Activated CD4-positive, alpha-beta T cell treated with anti-CD3 and anti-CD28 coated beads, Interleukin-2, amount 50 U/mL, for 1 hour (primary cell): Measurements from ENCODE around the gene CARM1.
"Not testable (repeated sequence)": the region's sequence is repeated elsewhere in the genome, so short reads cannot be mapped to it uniquely, and the experiment has no call there.

Source experiments
- DNase-seq: peaks from one replicate; pipeline ENCODE4 v3.0.0-alpha.2; 2020

CARM1 gene

DNA sequence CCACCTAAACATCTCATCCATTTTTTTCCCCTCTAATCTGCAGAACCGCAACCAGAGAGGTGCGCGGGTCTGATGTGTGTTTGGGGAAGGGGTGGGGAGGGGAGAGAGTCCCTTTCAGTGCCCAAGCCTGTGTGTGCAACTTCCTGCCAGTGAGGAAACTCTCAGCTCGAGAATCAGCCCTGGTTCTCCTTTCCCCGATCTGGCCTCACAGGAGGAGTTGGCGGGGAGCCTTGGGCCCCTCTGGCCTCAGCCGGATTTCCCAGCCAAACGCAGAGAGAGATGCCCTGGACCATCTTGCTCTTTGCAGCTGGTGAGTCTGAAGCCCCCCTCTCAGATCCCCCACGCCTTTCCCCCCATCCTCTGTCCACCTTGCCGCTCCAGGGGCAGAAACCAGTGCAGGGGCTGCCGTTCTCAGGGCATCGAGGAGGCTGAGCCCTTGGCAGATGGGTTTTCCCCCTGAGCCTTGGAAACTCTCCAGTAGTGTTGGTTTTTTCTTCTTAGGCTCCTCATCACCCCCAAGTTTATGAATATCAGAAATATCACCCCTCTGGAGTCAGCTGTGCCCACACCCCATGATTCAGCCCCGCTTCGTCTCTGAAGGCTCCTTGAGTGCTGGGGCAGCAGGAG lies 23.0 kb upstream of the CARM1 start, which contains the start of gene C19orf38:
TSS of gene C19orf38 (plus strand) at position 186 of the 627 bp plus-strand sequence. CDS start at position 280, 94 bp downstream.
- no peak for DNase-seq

DNA sequence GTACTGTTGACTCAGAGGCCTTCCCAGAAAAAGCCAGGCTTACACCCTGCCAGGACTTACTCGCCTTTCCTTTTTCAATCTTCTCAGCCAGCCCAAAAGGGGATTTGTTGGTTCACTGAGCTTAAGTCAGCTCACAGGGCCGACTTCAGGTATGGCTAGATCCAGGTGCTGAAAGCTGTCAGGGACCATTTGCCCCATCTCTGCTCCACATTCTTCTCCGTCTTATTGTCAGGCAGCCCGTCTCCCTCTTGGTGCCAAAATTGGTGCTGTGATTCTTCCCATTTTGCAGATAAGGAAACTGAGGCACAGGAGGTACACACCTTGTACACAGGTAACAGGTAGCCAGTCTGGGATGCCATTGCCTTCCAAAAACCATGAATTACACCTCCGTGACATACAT lies 20.7 kb upstream of the CARM1 start:
- DNase-seq = no peak

DNA sequence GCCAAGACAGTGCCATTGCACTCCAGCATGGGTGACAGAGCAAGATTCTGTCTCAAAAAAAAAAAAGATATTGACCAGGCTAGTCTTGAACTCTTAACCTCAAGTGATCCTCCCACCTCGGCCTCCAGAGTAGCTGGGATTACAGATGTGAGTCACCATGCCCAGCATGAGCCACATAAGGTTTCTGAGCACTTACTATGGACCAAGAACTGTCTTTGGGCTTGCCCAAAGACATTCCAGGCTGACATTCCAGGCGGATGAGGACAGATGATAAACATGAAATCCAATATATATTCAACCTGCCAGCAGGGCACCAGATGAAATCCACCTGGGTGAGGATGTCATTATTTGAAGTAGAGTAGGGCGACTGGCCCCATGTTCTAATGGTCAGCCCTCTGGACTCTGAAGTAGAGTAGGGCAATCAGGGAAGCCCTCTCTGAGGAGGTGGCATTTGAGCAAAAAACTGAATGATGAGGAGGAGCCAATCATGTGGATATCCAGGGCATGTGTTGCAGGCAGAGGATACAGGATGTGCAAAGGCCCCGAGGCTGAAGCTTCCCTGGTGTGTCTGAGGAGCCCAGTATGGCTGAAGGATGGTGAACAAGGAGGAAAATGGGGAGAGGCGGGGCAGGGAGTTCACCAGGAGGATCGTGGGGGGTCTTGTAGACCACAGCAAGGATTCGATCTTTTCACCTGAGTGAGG lies 19.1 kb upstream of the CARM1 start:
- no peak for DNase-seq

DNA sequence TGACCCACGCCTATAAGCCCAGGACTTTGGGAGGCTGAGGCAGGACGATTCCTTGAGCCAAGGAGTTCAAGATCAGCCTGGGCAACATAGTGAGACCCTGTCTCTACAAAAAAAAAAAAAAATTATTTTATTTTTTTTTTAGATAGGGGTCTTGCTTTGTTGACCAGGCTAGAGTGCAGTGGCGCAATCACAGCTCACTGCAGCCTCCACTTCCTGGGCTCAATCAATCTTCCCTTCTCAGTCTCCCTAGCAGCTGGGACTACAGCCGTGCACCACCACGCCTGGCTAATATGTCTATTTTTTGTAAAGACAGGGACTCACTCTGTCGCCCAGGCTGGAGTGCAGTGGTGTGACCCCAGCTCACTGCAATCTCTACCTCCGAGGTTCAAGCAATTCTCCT lies 18.4 kb upstream of the CARM1 start:
- no peak for DNase-seq

DNA sequence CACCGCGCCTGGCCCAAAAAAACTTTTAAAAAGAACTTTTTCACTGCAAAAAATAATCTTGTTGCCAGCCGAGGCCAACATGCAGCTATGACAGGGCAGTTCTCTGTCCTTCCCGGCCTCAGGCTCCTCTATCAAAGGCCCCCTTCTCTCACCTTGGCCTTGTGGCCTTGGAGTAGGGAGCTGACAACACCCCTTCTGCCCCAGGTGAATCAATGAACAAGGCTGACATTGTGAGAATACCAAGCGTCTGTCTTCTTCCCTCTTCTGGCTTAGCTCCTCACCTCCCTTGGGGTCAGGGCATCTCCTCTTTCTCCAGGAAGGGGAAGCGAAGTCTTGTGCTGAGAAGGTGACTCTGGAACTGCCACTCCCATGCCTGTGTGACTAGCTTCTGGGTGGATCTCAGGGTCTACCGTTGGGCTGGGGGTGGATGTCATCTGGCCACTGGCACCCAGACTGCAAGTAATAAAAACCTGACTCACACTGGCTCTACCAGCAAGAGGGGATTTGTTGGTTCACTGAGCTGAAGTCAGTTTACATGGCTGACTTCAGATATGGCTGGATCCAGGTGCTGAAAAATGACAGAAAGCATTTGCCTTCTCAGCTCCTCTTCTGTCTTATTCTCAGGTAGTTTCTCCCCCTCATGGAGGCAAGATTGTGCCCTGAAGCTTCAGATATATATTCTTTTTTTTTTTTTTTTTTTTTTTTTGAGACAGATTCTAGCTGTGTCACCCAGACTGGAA lies 16.8 kb upstream of the CARM1 start:
- DNase-seq = no peak

DNA sequence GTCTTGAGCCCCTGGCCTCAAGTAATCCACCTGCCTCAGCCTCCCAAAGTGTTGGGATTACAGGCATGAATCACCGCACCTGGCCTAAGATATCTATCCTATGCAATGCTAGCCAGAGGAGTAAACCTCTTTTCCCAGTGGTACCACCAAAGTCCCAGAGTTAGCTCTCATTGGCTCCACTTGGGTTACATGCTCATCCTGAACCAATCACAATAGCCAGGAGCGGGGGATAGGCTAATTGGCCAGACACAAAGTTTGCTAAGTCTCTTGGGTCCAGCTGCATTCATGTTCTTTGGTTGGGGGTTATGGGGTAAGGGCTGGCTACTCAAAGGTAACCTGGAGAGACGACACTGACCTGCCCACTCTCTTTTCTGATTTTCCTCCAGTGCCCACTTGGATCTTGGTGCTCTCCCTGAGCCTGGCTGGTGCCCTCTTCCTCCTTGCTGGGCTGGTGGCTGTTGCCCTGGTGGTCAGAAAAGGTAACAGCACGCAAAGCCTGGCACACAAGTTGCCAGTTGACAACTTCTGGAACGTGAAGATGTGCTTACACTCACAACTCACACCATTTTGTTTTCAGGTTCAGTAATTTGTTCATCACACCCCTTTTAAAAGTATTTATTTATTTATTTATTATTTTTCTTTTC lies 15.4 kb upstream of the CARM1 start:
- no peak for DNase-seq

DNA sequence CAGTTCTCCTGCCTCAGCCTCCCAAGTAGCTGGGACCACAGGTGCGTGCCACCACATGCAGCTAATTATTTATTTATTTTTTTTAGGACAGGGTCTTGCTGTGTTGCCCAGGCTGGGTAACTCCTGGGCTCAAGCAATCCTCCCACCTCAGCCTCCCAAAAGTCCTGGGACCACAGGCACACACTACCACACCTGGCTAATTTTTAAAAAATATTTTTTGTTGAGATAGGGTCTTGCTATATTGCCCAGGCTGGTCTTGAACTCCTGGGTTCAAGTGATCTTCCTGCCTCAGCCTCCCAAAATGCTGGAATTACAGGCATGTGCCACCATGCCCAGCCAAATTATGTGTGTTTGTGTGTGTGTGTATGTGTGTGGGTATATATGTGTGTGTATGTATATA lies 14.5 kb upstream of the CARM1 start:
- DNase-seq = not testable (repeated sequence)

DNA sequence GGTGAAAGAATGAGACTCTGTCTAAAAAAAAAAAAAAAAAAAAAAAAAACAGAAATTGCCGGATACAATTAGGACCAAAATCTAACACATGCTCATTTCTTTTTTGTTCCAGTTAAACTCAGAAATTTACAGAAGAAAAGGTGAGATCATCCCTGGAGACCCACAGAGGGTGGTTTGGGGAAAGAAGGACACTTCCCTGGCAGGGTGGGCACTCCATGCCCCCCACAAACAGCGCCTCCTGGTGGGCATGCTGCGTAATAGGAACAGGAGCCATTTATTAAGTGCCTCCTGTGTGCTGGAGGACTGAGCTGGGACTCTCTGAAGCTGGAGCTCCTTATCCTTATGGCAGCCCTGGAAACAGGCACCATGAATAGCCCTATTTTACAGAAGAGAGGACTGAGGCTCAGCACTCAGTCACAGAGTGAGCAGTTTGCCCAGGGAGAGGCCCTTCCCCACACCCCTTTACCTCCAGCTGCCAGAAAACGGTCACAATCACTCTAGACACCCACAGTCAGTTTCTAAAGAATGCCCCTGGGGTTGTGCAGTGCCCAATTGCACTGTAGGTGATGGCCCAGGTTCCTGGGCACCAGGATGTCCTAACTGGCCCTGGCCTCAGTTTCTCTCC lies 13.0 kb upstream of the CARM1 start:
- no peak for DNase-seq

DNA sequence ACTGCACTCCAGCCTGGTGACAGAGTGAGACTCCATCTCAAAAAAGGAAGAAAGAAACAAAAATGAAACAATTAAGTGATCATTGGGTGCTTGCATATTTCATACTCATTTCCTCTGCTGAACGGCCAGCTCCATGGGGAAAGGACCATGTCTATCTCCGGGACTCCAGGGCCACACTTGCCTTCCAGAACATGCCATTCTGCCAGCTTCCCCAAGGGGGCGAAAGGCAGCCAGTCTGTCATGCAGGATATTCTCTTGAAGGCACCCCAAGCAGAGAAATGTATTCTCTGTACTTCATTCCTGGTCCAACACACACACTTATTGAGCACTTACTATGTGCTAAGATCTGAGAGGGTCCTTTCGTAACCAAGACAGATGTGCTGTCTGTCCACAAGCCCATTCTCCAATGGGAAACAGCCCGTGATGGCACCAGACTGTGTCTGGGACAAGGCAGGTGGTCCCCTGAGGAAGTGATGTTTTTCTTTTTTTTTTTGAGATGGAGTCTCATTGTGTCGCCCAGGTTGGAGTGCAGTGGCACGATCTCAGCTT lies 10.2 kb upstream of the CARM1 start:
- peak; percentile 34 for DNase-seq

DNA sequence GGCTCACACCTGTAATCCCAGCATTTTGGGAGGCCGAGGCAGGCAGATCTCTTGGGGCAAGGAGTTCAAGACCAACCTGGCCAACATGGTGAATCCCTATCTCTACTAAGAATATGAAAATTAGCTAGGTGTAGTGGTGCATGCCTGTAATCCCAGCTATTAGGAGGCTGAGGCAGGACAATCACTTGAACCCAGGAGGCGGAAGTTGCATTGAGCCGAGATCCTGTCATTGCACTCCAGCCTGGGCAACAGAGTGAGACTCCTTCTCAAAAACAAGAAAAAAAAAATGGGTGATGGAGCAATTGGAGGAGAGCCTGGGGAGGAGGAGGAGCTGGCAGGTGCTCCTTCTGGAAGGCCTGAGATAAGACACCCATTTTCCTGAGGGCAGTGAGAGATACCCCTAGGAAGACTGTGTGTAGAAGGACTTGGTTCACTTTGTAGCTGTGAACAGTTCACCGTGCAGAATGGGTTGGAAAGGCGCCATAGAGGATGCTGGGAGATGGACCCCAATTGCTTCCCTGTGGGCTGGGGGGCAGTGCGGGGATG lies 8.7 kb upstream of the CARM1 start:
- no peak for DNase-seq

DNA sequence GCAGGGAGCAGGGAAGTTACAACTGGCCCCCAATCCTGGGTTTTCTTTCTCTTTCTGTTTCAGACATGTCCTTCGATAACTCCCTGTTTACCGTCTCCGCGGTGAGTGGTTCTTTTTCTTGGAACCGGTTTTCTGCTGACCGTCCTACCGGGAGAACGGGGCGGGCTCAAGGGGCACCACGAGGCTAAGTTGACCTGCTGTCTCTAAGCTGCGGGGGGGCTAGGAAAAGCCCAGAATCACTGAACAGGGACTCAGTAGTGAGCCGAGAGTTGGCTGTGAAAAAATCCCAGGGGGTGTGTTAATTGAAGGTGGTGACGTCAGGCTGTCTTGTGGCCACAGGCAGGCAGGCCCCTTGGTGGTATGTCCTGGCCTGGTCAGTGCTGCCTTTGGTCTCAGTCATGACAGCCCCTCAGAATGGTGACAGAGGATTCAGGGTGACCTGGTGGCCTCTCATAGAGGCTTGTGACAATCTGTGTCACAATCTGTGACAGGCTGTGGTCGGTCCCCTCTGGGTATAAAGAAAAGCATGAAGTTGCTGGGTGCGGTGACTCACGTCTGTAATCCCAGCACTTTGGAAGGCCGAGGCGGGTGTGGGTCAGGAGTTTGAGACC lies 8.1 kb upstream of the CARM1 start:
- DNase-seq = no peak

DNA sequence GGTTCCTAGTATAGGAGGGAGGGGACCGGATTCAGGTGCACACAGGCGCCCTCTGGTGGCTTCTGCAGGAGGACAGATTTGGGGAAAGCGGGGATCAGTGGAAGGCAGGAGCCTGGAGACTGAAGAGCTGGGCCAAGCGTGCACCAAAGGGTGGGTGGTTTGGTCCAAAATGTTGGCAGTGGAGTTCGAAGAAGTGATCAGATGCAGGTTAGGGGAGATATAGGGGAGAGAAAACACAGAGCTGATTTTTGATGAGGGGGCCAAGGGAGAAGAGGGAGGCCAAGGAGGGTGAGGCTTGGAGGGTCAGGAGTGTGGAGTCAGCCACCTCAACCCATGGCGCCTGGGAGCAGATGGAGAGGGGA lies 6.8 kb upstream of the CARM1 start:
- peak; percentile 80 for DNase-seq

DNA sequence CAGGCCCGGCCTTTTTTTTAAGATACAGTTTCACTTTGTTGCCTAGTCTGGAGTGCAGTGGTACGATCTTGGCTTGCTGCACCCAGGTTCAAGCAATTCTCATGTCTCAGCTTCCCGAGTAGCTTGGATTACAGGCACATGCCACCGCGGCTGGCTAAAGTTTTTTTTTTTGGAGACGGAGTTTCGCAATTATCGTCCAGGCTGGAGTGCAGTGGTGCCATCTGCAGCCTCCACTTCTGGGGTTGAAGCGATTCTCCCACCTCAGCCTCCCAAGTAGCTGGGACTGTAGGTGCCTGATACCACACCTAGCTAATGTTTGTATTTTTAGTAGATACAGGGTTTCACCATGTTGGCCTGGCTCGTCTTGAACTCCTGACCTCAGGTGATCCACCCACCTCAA lies 4.9 kb upstream of the CARM1 start:
- no peak for DNase-seq

DNA sequence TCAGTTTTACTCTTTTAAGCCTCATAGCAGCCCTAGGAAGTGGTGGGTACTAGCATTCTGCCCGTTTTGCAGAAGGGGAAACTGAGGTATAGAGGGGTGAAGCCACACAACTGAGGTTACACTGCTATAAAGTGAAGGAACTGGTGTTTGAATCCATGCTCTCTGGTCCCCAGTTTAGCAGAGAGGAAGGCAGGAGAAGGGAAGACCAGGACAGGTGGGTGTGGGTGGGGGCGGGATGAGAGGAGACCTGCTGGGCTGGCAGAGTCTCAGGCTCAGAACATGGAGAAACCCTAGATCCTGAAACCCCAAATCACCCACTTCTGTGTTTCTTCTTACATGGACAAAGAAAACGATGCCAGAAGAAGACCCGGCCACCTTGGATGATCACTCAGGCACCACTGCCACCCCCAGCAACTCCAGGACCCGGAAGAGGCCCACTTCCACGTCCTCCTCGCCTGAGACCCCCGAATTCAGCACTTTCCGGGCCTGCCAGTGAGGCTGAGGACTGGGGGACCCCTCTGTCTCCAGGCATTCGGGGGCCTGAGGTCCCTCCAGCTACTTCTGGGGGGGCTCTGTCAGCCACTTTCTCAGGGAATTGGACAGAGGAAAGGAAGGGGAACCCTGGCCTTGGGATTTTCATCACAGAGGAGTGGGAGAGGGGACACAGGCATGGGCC lies 2.3 kb upstream of the CARM1 start:
- no peak for DNase-seq

DNA sequence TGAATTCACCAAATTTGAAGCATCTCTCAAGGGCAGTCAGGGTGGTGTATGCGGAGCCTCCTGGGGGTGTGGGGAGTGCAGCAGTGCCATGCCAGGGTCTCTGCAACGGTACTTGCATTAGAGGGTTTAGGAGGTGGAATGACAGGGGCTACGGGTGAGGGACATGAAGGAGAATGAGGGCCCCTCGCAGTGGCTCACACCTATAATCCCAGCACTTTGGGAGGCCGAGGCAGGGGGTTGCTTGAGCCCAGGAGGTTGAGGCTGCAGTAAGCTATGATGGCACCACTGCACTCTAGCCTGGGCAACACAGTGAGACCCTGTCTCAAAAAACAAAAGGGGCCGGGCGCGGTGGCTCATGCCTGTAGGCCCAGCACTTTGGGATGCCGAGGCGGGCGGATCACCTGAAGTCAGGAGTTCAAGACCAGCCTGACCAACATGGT lies 1.5 kb upstream of the CARM1 start:
- DNase-seq = not testable (repeated sequence)

DNA sequence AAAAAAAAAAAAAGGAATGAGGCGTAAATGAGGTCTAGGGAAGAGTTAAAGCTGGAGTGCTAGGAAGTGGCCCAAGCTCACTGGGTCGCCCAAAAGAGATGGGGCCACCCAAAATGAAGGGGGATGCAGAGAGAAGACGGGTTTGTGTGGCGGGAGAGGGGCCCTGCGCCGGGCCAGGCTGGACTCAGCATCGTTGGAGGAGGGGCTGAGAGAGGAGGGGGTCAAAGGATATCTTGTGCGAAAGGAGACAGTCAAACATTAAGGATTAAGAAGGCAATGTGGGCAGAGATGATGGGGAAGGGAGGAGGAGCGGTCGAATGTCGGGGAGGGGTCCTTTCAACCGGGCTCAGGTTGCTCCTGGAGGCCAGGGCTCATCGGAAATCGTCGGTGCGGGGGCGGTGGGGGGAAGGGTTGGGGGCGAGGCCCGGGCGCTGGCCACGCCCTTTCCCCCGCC lies 825 bp upstream of the CARM1 start:
- DNase-seq = no peak

DNA sequence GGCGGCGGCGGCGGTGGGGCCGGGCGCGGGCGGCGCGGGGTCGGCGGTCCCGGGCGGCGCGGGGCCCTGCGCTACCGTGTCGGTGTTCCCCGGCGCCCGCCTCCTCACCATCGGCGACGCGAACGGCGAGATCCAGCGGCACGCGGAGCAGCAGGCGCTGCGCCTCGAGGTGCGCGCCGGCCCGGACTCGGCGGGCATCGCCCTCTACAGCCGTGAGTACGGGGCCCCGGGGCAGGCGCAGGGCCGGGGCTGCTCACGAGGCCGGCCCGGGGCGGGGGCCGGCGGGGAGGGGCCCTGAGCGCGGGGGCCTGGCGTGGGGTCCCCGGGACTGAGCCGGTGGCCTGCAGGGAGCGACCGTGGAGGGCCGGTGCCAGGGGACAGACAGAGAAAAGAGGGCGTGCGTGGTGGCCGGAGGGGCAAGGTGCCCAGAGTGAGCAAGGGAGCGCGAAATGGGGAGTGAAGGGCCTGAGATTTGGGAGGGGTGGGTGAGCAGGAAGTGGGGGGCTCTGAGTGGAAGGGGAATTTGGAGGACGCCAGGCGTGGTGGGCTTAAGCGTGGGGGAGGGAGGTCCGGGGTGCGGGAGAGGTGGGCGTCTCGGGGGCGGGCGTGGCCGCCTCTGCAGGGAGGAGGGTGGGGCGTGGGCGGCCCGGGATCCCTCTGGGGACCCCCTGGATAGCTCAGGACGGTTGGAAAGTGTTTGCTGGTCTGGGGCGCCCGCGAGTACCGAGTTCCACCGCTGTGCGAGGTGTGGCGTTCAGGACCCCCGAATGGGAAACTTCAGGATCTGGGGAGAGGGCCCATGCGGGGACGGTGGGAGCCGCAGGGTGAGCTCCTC lies 575 bp downstream of the CARM1 start:
- peak; percentile 9 for DNase-seq

DNA sequence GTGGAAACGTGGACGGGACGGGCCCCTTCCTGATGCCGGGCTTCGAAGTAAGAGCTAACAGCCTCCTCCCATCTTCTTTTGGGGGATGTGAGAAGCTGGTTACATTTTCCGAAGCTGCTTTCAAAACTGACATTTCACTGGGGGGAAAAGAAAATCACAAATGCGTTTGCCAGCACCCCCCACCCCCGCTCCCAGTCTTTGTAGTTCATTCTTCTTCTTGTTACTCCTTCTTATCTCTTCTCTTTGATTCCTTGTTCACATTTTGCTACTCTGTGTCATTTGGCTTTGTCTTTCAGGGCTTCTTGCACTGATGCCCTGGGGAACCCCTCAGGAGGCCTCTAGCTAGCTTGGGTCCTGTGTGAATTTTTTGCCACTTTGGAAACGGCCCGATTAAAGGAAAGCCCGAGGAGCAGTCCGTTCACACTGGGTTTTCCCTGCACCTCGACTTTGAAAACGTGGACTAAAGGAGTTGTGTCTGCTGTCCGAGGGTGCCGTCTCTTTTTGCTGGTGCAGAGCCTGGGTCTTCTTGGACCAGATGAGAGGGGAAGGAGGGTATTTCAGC lies 1.3 kb downstream of the CARM1 start:
- DNase-seq = no peak

DNA sequence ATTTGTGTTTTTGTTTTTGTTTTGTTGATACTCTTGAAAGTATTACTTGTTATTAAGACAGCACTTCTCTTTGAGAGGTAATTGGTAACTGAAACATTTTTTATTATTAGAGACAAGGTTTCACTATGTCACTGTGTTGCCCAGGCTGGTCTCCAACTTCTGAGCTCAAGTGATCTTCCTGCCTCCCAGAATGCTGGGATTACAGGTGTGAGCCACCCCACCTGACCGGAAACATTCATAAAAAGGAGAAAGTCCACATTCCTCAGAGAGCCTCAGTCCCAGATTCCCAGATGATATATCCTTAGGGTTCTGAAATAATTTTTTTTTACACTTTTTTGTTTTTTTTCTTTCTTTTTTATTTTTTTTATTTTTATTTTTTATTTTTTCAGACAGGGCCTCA lies 2.7 kb downstream of the CARM1 start:
- no peak for DNase-seq
